Measurements from ENCODE around the gene RILP.

DNA sequence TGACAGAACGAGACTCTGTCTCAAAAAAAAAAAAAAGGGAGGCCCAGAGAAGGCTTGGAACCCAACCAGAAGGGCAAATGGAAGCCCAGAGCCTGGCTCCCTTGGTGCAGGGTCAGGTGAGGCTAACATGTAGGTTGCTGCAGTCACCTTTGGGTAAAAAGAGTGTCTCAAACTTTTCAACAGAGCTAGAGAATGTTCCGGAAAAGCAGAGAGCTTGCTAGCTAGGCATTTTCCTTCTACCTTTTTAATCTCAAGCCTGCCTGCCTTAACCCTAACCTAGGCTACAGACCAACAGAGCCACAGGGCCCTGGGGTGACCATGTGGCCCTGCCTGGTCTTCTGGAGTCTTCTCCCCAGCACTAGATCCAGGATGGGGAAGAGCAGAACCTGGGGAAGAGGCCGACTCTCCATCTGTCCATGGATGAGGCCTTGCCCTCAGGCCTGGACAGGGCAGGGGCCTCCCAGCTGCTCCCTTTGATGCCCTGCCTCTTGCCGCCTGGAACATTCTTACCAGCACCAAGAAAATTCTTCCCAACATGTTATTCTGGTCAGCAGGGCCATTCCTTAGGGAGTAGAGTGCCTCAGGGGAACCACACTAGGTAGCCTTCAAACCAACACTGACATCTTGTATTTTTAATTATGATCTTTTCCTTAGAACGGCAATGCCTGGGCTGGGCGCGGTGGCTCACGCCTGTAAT lies 51.1 kb downstream of the RILP start:
- TF ChIP-seq, protein P1, sequence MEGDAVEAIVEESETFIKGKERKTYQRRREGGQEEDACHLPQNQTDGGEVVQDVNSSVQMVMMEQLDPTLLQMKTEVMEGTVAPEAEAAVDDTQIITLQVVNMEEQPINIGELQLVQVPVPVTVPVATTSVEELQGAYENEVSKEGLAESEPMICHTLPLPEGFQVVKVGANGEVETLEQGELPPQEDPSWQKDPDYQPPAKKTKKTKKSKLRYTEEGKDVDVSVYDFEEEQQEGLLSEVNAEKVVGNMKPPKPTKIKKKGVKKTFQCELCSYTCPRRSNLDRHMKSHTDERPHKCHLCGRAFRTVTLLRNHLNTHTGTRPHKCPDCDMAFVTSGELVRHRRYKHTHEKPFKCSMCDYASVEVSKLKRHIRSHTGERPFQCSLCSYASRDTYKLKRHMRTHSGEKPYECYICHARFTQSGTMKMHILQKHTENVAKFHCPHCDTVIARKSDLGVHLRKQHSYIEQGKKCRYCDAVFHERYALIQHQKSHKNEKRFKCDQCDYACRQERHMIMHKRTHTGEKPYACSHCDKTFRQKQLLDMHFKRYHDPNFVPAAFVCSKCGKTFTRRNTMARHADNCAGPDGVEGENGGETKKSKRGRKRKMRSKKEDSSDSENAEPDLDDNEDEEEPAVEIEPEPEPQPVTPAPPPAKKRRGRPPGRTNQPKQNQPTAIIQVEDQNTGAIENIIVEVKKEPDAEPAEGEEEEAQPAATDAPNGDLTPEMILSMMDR (IDR thresholded peaks at IDR 0.05): no peak
- no peak for TF ChIP-seq POLR2A (IDR thresholded peaks at IDR 0.05)
